ENCODE results near the gene IFT172.
A peak's percentile ranks its signal among the peaks of the same experiment; 100 is the strongest.
"Not testable (repeated sequence)": the region's sequence is repeated elsewhere in the genome, so short reads cannot be mapped to it uniquely, and the experiment has no call there.

Gene IFT172, protein sequence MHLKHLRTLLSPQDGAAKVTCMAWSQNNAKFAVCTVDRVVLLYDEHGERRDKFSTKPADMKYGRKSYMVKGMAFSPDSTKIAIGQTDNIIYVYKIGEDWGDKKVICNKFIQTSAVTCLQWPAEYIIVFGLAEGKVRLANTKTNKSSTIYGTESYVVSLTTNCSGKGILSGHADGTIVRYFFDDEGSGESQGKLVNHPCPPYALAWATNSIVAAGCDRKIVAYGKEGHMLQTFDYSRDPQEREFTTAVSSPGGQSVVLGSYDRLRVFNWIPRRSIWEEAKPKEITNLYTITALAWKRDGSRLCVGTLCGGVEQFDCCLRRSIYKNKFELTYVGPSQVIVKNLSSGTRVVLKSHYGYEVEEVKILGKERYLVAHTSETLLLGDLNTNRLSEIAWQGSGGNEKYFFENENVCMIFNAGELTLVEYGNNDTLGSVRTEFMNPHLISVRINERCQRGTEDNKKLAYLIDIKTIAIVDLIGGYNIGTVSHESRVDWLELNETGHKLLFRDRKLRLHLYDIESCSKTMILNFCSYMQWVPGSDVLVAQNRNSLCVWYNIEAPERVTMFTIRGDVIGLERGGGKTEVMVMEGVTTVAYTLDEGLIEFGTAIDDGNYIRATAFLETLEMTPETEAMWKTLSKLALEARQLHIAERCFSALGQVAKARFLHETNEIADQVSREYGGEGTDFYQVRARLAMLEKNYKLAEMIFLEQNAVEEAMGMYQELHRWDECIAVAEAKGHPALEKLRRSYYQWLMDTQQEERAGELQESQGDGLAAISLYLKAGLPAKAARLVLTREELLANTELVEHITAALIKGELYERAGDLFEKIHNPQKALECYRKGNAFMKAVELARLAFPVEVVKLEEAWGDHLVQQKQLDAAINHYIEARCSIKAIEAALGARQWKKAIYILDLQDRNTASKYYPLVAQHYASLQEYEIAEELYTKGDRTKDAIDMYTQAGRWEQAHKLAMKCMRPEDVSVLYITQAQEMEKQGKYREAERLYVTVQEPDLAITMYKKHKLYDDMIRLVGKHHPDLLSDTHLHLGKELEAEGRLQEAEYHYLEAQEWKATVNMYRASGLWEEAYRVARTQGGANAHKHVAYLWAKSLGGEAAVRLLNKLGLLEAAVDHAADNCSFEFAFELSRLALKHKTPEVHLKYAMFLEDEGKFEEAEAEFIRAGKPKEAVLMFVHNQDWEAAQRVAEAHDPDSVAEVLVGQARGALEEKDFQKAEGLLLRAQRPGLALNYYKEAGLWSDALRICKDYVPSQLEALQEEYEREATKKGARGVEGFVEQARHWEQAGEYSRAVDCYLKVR (N-terminal part only)

DNA sequence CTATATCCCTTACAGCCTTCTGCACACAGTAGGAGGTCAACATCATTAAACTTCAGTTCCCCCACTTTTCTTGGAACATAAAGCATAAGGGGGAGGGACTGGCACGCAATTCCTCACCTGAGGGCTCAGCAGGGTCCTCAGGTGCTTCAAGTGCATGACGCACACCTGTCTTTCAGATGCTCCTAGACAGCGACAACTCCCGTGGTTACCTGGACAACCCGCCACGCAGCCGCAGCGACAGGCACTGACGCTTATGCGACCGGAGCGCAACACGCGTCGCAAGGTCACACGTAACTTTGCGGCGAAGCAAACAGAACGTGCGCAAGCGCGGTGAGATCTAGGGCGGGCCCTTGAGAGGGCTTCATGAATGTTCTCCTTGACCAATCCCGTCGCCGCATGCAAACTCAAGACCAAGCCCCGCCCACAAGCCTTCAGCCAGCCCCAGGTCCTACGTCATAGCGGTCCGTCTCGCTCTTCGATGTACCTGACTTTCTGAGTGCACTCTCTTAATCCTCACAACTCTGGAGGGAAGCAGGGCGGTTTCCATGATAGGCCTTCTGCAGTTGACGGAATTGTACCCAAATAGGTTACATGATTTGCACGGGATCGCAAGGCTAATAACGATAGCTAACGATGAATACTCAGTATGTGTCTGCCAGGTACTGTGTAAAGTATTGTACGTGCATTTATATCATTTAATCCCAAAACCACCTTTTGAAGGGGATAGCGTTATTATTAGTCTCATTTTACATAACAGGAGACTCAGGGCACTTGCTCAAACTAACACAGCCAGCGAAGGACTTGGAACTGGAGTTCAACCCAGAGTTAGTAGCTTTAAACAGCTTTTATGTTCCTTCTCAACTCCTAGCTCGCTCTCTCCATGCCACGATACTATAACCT is at the start of gene IFT172:
Gene IFT172 (minus strand): TSS at position 246 of the 900 bp plus-strand sequence. CDS start 90 bp downstream, at position 156.
- peak; percentile 95 to 99 (median 96) for DNase-seq (ENCODE audit: low read depth in 3 of 3, low spot score in 1 of 3)

DNA sequence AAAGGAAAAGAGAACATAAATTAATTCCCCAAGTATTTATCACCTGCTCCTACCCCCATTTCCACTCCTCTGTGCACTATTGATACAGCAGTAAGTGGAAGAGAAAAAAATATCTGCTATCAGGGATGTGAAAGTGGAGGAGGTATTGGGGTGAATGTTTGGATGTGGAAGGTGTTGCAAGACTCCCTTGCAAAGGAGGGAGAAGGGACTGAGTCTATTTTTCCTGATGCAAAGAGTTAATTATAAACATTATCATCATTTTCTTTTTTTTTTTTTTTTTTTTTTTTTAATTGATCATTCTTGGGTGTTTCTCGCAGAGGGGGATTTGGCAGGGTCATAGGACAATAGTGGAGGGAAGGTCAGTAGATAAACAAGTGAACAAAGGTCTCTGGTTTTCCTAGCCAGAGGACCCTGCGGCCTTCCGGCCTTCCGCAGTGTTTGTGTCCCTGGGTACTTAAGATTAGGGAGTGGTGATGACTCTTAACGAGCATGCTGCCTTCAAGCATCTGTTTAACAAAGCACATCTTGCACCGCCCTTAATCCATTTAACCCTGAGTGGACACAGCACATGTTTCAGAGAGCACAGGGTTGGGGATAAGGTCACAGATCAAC is 49.4 kb upstream of the IFT172 start:
- not testable (repeated sequence) for DNase-seq (ENCODE audit: low read depth in 3 of 3, low spot score in 1 of 3)

GRCh38 chr2:27537287-27537686 is 47.7 kb upstream of the IFT172 start:
- no peak for DNase-seq (ENCODE audit: low read depth in 3 of 3, low spot score in 1 of 3)

GRCh38 chr2:27531983-27532382 is 42.4 kb upstream of the IFT172 start:
- no peak for DNase-seq (ENCODE audit: low read depth in 3 of 3, low spot score in 1 of 3)

GRCh38 chr2:27527182-27527581 is 37.6 kb upstream of the IFT172 start:
- no peak for DNase-seq (ENCODE audit: low read depth in 3 of 3, low spot score in 1 of 3)

DNA sequence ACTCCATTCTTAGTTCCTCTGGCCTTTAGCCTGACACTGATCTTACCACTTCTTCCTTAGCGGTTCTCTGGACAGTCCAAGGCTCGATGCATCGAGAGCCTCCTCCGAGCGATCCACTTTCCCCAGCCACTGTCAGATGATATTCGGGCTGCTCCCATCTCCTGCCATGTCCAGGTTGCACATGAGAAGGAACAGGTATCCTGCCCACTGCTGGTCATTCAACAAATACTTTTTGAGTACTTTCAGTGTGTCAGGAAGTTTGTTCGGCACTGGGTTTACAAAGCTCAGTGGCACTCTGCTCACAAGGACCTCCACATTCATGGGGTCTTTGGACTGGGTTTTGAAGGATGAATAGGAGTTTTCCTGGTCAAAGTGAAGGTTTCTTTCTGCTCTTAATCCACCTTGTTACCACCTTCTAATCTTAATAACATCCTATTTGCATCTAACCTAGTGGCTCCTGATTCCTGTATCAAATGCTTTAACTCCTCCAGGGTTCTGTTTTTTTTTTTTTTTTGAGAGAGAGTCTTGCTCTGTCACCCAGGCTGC is 32.9 kb upstream of the IFT172 start:
- no peak for DNase-seq (ENCODE audit: low read depth in 3 of 3, low spot score in 1 of 3)

DNA sequence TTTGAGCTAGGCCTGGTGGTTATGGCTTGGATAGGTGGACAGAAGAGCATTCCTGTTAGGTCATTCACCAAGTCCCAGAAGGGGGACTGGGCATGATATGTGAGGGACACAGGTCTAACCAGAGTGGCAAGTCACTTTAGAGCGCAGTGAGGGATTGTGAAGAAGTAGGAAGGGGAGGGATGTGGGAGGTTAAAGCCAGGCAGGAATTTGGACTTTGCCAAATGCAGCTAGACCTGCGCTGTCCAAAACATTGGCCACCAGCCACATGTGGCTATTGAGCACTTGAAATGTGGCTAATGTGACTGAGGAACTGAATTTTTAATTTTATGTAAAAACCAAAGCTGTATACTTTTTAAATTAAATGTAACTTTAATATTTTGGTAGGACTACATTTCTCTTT is 30.8 kb upstream of the IFT172 start:
- no peak for DNase-seq (ENCODE audit: low read depth in 3 of 3, low spot score in 1 of 3)

DNA sequence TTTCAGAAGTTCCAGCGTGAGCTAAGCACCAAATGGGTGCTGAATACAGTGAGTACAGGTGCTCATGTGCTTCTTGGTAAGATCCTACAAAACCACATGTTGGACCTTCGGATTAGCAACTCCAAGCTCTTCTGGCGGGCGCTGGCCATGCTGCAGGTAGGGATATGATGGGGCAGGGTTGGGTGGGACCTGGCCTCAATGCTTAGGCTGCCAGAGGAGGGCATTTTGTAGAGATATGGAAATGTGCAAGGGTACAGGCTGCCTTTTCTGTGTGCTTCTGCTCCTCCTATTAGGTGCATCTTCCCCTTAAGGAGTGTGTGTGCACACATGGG is 29.2 kb upstream of the IFT172 start:
- DNase-seq (ENCODE audit: low read depth in 3 of 3, low spot score in 1 of 3): no peak

- no peak for DNase-seq (ENCODE audit: low read depth in 3 of 3, low spot score in 1 of 3)
Observed at GRCh38 chr2:27518113-27518781, 28.7 kb upstream of the IFT172 start.

DNA sequence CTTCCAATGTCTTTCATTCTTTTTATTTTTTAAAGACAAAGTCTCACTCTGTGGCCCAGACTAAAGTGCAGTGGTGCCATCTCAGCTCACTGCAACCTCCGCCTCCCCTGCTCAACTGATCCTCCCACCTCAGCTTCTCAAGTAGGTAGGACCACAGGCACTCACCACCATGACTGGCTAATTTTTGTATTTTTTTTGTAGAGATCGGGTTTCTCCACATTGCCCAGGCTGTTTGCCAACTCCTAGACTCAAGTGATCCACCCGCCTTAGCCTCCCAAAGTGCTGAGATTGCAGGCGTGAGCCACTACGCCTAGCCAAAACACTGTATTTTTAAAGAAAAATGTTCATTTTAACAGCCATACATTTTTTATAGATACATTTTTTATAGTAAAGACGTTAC is 19.8 kb upstream of the IFT172 start:
- no peak for DNase-seq (ENCODE audit: low read depth in 3 of 3, low spot score in 1 of 3)

DNA sequence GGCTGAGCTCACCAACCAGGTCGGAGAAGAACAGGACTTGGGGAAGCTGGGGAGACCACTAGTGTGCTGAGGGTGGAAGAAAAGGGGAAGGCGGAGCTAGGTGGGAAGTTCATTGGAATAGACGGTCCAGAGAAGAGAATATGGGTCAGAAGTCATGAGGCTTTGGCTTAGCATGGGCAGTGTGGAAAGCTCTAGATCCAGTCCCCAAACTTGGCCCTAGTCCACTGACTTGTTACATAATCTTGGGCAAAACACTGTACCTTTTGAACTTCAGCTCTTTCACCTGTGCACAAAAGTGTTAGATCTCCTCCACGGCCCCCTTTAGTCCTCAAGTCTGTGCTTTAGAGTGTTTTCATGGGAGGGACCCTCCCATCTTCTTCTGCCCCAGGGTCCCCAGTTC is 17.8 kb upstream of the IFT172 start:
- no peak for DNase-seq (ENCODE audit: low read depth in 3 of 3, low spot score in 1 of 3)

GRCh38 chr2:27506587-27506986 is 17.0 kb upstream of the IFT172 start:
- no peak for DNase-seq (ENCODE audit: low read depth in 3 of 3, low spot score in 1 of 3)

DNA sequence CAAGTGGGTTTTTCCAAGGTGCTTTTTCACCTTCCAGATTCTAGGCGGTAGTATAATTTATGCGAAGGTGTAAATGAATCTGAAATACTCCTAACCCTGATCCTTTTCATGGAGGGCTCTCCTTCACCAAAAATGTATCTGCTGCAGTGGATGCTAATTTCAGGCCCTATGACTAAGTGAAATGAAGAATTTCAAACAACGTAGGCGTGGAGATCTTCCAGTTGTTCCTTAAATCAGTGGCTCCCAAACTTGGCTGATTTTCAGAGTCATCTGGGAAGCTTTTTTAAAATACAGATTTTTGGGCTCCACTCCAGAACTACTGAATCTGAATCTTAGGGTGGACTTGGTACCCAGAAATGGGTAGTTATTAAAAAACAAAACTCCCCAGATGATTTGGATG is 12.6 kb upstream of the IFT172 start:
- no peak for DNase-seq (ENCODE audit: low read depth in 3 of 3, low spot score in 1 of 3)

GRCh38 chr2:27501042-27501441 is 11.5 kb upstream of the IFT172 start:
- DNase-seq (ENCODE audit: low read depth in 3 of 3, low spot score in 1 of 3): no peak

- DNase-seq (ENCODE audit: low read depth in 3 of 3, low spot score in 1 of 3): no peak
Observed at GRCh38 chr2:27498975-27499374, 9.4 kb upstream of the IFT172 start.

GRCh38 chr2:27497288-27497627 is 7.7 kb upstream of the IFT172 start:
- DNase-seq (ENCODE audit: low read depth in 3 of 3, low spot score in 1 of 3): no peak

GRCh38 chr2:27496357-27497287 is 7.1 kb upstream of the IFT172 start, which contains the start of gene GCKR:
TSS of gene GCKR (plus strand) at chr2:27496839. CDS start at chr2:27496905, 66 bp downstream.
- no peak for DNase-seq (ENCODE audit: low read depth in 3 of 3, low spot score in 1 of 3)

DNA sequence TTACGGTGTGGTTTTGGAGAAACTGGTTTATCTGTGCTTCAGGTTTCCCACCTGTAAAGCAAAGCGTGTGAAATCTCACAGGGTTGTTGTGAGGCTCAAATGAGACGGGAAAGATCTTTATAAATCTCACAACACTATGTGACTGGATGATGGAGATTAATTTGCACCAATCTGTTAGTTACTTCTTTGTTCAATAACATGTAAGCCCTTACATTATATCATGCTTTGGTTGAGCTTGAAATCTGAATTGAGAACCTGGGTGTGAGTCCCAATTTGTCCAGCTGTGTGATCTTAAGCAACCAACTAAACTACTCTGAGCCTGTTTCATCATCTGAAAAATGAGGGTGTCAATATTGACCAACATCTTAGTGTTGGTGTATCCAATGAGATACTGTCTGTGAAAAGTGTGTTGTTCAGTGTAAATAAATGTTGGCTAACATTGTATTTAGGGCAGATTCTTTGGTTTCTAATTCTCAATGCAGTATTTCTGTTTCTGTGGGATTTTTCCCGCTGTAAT is 6.4 kb upstream of the IFT172 start:
- no peak for DNase-seq (ENCODE audit: low read depth in 3 of 3, low spot score in 1 of 3)
